ENCODE measurements around the gene ANK3. TPM values are rescaled to one million over a fixed set of nuclear protein-coding genes. Genes with fewer than 3 reads are reported as not detected.

Gene ANK3
- total and polyA plus RNA-seq, 2 experiments from 2014 or later = 0.14 to 0.54 TPM

DNA sequence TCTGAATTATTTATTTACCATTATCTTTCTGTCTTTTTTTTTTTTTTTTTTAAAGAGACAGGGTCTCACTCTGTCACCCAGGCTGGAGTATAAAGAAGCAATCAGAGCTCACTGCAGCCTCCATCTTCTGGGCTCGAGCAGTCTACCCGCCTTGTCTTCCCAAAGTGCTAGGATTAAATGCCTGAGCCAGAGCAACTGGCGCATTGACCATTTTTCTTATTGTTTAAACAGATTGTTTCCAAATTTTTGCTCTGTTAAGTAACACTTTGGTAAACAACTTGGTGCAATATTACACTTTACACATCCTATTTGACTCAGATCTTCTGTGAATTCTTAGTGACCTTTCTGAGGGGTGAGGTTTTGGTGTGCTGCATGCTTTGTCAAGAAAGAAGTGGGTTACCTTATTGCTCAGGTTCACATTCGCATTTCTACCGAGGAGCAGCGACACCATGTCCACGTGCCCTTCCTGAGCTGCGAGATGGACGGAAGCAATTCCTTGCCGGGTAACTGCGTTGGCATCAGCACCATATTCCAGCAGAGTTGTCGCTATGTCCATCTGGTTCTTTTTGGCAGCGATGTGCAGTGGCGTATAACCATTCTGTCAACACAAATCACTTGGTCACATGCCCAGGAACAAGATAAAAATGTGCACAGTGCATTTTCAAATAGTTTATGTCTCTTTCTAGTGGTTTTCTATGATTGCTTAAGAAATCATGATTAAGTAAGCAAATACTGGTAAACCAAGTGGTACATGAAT, 203.2 kb downstream of the ANK3 start:
- H3K27ac ChIP-seq = peak overlapping the region; percentile 22; the same call in 1 of the 2 replicates
- peaks cover 20% of the 10 kb centered on the region for H3K4me1 ChIP-seq (ENCODE audit: insufficient read depth)
- in situ Hi-C loops (cut with MboI) = no loop called here
- H3K9me2 ChIP-seq (ENCODE audit: insufficient read depth) = no peaks in the 10 kb centered on the region
- H3F3A ChIP-seq (ENCODE audit: insufficient read depth) = peaks cover 4% of the 10 kb centered on the region; the same call in 1 of the 2 replicates
- H3K79me2 ChIP-seq (ENCODE audit: insufficient read depth) = no peaks in the 10 kb centered on the region
- no peaks in the 10 kb centered on the region for H3K27me3 ChIP-seq (replicated peaks; ENCODE audit: insufficient read depth)
- peak; percentile 61 for DNase-seq
- no peak overlapping the region for H3K9ac ChIP-seq
- H3K36me3 ChIP-seq (ENCODE audit: low read depth) = no peaks in the 10 kb centered on the region
- no peaks in the 10 kb centered on the region for H3K9me3 ChIP-seq (ENCODE audit: low read depth)
- no peaks in the 10 kb centered on the region for H4K20me1 ChIP-seq (ENCODE audit: insufficient read depth)
- H3K4me3 ChIP-seq = peak overlapping the region; percentile 49
- 14 to 17% methylated on average over 14 of the region's 14 CpGs for WGBS, 2 experiments (ENCODE audit: low coverage in 1 of 2, low lambda C conversion rate in 2 of 2, missing lambda C conversion rate in 2 of 2)
- TF ChIP-seq EZH2 (IDR thresholded peaks at IDR 0.05; ENCODE audit: insufficient read depth, poor library complexity, severe bottlenecking) (no peak), EZH2phosphoT487 (IDR thresholded peaks at IDR 0.05; ENCODE audit: insufficient read depth, low read depth) (no peak)
- H2AFZ ChIP-seq = peak overlapping the region; percentile 68
- peak overlapping the region; percentile 80 for H3K4me2 ChIP-seq (ENCODE audit: unreplicated experiment)

- H3K9me3 ChIP-seq (ENCODE audit: low read depth) = no peaks in the 10 kb centered on the region
- no peaks in the 10 kb centered on the region for H3K27me3 ChIP-seq (replicated peaks; ENCODE audit: insufficient read depth)
- in situ Hi-C loops (cut with MboI) = no loop called here
- TF ChIP-seq EZH2phosphoT487 (IDR thresholded peaks at IDR 0.05; ENCODE audit: insufficient read depth, low read depth) = no peak
- TF ChIP-seq EZH2 (IDR thresholded peaks at IDR 0.05; ENCODE audit: insufficient read depth, poor library complexity, severe bottlenecking) = no peak
- H4K20me1 ChIP-seq (ENCODE audit: insufficient read depth) = no peaks in the 10 kb centered on the region
- no peak overlapping the region for H3K27ac ChIP-seq
- H3K4me1 ChIP-seq (ENCODE audit: insufficient read depth) = peaks cover 20% of the 10 kb centered on the region
- WGBS, 2 experiments (ENCODE audit: low coverage in 1 of 2, low lambda C conversion rate in 2 of 2, missing lambda C conversion rate in 2 of 2) = 7% methylated on average over 1 of the region's 1 CpG
- no peaks in the 10 kb centered on the region for H3K36me3 ChIP-seq (ENCODE audit: low read depth)
- peaks cover 4% of the 10 kb centered on the region; the same call in 1 of the 2 replicates for H3F3A ChIP-seq (ENCODE audit: insufficient read depth)
- H3K4me2 ChIP-seq (ENCODE audit: unreplicated experiment) = no peak overlapping the region
- H3K4me3 ChIP-seq = no peak overlapping the region
- peak; percentile 33 for DNase-seq
- no peak overlapping the region for H3K9ac ChIP-seq
- no peak overlapping the region for H2AFZ ChIP-seq
- no peaks in the 10 kb centered on the region for H3K79me2 ChIP-seq (ENCODE audit: insufficient read depth)
- no peaks in the 10 kb centered on the region for H3K9me2 ChIP-seq (ENCODE audit: insufficient read depth)
These were observed 204.3 kb downstream of the ANK3 start for GRCh38 chr10:60185421-60185820.

DNA sequence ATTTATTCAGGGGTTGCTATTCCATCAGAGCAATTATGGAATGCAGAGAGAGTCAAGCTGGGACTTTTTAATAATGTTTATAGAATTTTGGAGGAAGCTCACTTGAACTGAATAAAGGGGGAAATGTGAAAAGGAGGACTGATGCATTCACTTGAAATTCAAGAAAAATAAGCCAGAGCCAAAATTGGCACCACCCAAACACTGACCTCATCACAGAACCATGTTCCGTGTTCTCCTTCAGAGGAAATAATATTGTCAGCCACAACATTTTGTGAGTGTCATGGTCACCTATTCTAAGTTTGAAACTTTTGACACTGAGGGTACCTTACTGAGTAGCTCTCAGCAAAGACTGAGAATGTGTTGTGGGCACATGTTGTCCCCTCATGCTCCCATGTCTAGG, 207.0 kb downstream of the ANK3 start:
- 0 to 4% methylated on average over 1 of the region's 1 CpG for WGBS, 2 experiments (ENCODE audit: low coverage in 1 of 2, low lambda C conversion rate in 2 of 2, missing lambda C conversion rate in 2 of 2)

GRCh38 chr10:60176925-60177324, 212.8 kb downstream of the ANK3 start:
- Histone ChIP-seq H3F3A (ENCODE audit: insufficient read depth) (no peaks in the 10 kb centered on the region), H3K9me2 (ENCODE audit: insufficient read depth) (no peaks in the 10 kb centered on the region), H3K4me2 (ENCODE audit: unreplicated experiment) (no peak overlapping the region), H3K27ac (no peak overlapping the region), H3K4me1 (ENCODE audit: insufficient read depth) (0 out of 2 replicates have a peak, but pooled peaks cover under 1% of the 10 kb centered on the region), H3K27me3 (replicated peaks; ENCODE audit: insufficient read depth) (no peaks in the 10 kb centered on the region), H3K9me3 (ENCODE audit: low read depth) (no peaks in the 10 kb centered on the region), H3K79me2 (ENCODE audit: insufficient read depth) (no peaks in the 10 kb centered on the region), H2AFZ (no peak overlapping the region), H3K9ac (no peak overlapping the region), H4K20me1 (ENCODE audit: insufficient read depth) (no peaks in the 10 kb centered on the region), H3K4me3 (no peak overlapping the region), H3K36me3 (ENCODE audit: low read depth) (no peaks in the 10 kb centered on the region)
- no peak for DNase-seq
- in situ Hi-C loops (cut with MboI) = no loop called here
- WGBS, 2 experiments (ENCODE audit: low coverage in 1 of 2, low lambda C conversion rate in 2 of 2, missing lambda C conversion rate in 2 of 2) = 74 to 80% methylated on average over 3 of the region's 3 CpGs
- TF ChIP-seq EZH2phosphoT487 (IDR thresholded peaks at IDR 0.05; ENCODE audit: insufficient read depth, low read depth) (no peak), EZH2 (IDR thresholded peaks at IDR 0.05; ENCODE audit: insufficient read depth, poor library complexity, severe bottlenecking) (no peak)

More for the DNA sequence above, 207.0 kb downstream of the ANK3 start:
- TF ChIP-seq EZH2phosphoT487 (IDR thresholded peaks at IDR 0.05; ENCODE audit: insufficient read depth, low read depth) (no peak), EZH2 (IDR thresholded peaks at IDR 0.05; ENCODE audit: insufficient read depth, poor library complexity, severe bottlenecking) (no peak)
- peak overlapping the region; percentile 26; the same call in 1 of the 2 replicates for H3K9ac ChIP-seq
- peaks cover 20% of the 10 kb centered on the region for H3K4me1 ChIP-seq (ENCODE audit: insufficient read depth)
- H3K27me3 ChIP-seq (replicated peaks; ENCODE audit: insufficient read depth) = no peaks in the 10 kb centered on the region
- no peaks in the 10 kb centered on the region for H3K9me3 ChIP-seq (ENCODE audit: low read depth)
- in situ Hi-C loops (cut with MboI) = no loop called here
- DNase-seq = peak; percentile 68
- peaks cover 4% of the 10 kb centered on the region; the same call in 1 of the 2 replicates for H3F3A ChIP-seq (ENCODE audit: insufficient read depth)
- H3K36me3 ChIP-seq (ENCODE audit: low read depth) = no peaks in the 10 kb centered on the region
- no peaks in the 10 kb centered on the region for H4K20me1 ChIP-seq (ENCODE audit: insufficient read depth)
- H3K9me2 ChIP-seq (ENCODE audit: insufficient read depth) = no peaks in the 10 kb centered on the region
- H3K4me3 ChIP-seq = no peak overlapping the region
- peak overlapping the region; percentile 52 for H3K27ac ChIP-seq
- peak overlapping the region; percentile 70 for H2AFZ ChIP-seq
- H3K79me2 ChIP-seq (ENCODE audit: insufficient read depth) = no peaks in the 10 kb centered on the region
- peak overlapping the region; percentile 27 for H3K4me2 ChIP-seq (ENCODE audit: unreplicated experiment)
